Measurements from ENCODE around the gene SLC16A13. TPM values are rescaled to one million over a fixed set of nuclear protein-coding genes. Genes with fewer than 3 reads are reported as not detected.

Gene SLC16A13
- total RNA-seq, 1 experiment from 2014 or later, result 11.7 TPM

- peaks cover 22% of the 10 kb centered on the region for H3K4me1 ChIP-seq (ENCODE audit: insufficient read depth, low read length, poor library complexity, severe bottlenecking)
- intact Hi-C loops (cut with micrococcal nuclease; ENCODE audit: unreplicated experiment), result no loop called here
- POLR2A ChIA-PET (ENCODE audit: low non-redundant PET), result no interaction called here
- H3K27ac ChIP-seq (ENCODE audit: low read depth, low read length, poor library complexity, severe bottlenecking), result no peak overlapping the region
- H3K9me3 ChIP-seq (ENCODE audit: low read depth, low read length, poor library complexity, severe bottlenecking), result no peaks in the 10 kb centered on the region
- CTCF ChIA-PET, result no interaction called here
- no peaks in the 10 kb centered on the region for H3K27me3 ChIP-seq (replicated peaks; ENCODE audit: insufficient read depth, low read depth, low read length, poor library complexity)
- no TSS peak for BruUV-seq (replicated peaks)
- no peaks in the 10 kb centered on the region for H3K36me3 ChIP-seq (ENCODE audit: insufficient read depth, low read length, poor library complexity, severe bottlenecking)
- no peak for DNase-seq (ENCODE audit: low spot score)
- TF ChIP-seq CTCF (conservative IDR thresholded peaks at IDR 0.05; ENCODE audit: low read depth, low read length) (no peak), EZH2 (IDR thresholded peaks at IDR 0.05; ENCODE audit: borderline replicate concordance, low read depth, low read length, poor library complexity, severe bottlenecking) (no peak)
- no peak overlapping the region for H3K4me3 ChIP-seq (ENCODE audit: low read depth, low read length, poor library complexity, severe bottlenecking)
Measured at GRCh38 chr17:7010523-7010922, 25.3 kb upstream of the SLC16A13 start.

DNA sequence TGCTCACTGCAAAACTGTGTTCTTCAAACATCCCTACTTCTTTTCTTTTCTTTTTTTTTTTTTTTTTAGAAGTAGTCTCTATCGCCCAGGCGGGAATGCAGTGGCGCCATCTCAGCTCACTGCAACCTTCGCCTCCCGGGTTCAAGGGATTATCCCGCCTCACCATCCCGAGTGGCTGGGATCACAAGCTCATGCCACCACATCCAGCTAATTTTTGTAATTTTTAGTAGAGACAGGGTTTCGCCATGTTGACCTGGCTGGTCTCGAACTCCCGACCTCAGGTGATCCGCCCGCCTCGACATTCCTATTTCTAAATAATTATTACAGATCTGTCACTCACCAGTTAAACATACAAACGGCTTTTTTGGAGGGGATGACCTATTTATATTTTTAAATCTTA lies 24.4 kb upstream of the SLC16A13 start:
- POLR2A ChIA-PET (ENCODE audit: low non-redundant PET), result no interaction called here
- peak overlapping the region; percentile 72 for H3K4me3 ChIP-seq (ENCODE audit: low read depth, low read length, poor library complexity, severe bottlenecking)
- TF ChIP-seq CTCF (conservative IDR thresholded peaks at IDR 0.05; ENCODE audit: low read depth, low read length), result no peak
- TF ChIP-seq EZH2 (IDR thresholded peaks at IDR 0.05; ENCODE audit: borderline replicate concordance, low read depth, low read length, poor library complexity, severe bottlenecking), result no peak
- H3K27ac ChIP-seq (ENCODE audit: low read depth, low read length, poor library complexity, severe bottlenecking), result no peak overlapping the region
- no peaks in the 10 kb centered on the region for H3K9me3 ChIP-seq (ENCODE audit: low read depth, low read length, poor library complexity, severe bottlenecking)
- H3K27me3 ChIP-seq (replicated peaks; ENCODE audit: insufficient read depth, low read depth, low read length, poor library complexity), result no peaks in the 10 kb centered on the region
- no peak for DNase-seq (ENCODE audit: low spot score)
- CTCF ChIA-PET, result no interaction called here
- no peaks in the 10 kb centered on the region for H3K36me3 ChIP-seq (ENCODE audit: insufficient read depth, low read length, poor library complexity, severe bottlenecking)
- H3K4me1 ChIP-seq (ENCODE audit: insufficient read depth, low read length, poor library complexity, severe bottlenecking), result peaks cover 29% of the 10 kb centered on the region
- no TSS peak for BruUV-seq (replicated peaks)
- intact Hi-C loops (cut with micrococcal nuclease; ENCODE audit: unreplicated experiment), result no loop called here

GRCh38 chr17:7011942-7012254 lies 23.9 kb upstream of the SLC16A13 start:
- no peaks in the 10 kb centered on the region for H3K27me3 ChIP-seq (replicated peaks; ENCODE audit: insufficient read depth, low read depth, low read length, poor library complexity)
- H3K4me1 ChIP-seq (ENCODE audit: insufficient read depth, low read length, poor library complexity, severe bottlenecking), result peaks cover 29% of the 10 kb centered on the region
- H3K4me3 ChIP-seq (ENCODE audit: low read depth, low read length, poor library complexity, severe bottlenecking), result peak overlapping the region; percentile 72
- ChIA-PET POLR2A (ENCODE audit: low non-redundant PET) (interaction anchor here (0.5 kb wide), 1 partner anchor 361 kb away, joined by 3 read pairs; the partner anchor contains the start of gene MED31), CTCF (interaction anchor here (0.6 kb wide), 2 partner anchors 20 to 1106 kb away, joined by 3 read pairs; no protein-coding TSS in a partner anchor)
- TF ChIP-seq CTCF (conservative IDR thresholded peaks at IDR 0.05; ENCODE audit: low read depth, low read length) (no peak), EZH2 (IDR thresholded peaks at IDR 0.05; ENCODE audit: borderline replicate concordance, low read depth, low read length, poor library complexity, severe bottlenecking) (no peak)
- peak overlapping the region; percentile 99 for H3K27ac ChIP-seq (ENCODE audit: low read depth, low read length, poor library complexity, severe bottlenecking)
- intact Hi-C loops (cut with micrococcal nuclease; ENCODE audit: unreplicated experiment), result no loop called here
- BruUV-seq (replicated peaks), result TSS peak; percentile 81
- H3K36me3 ChIP-seq (ENCODE audit: insufficient read depth, low read length, poor library complexity, severe bottlenecking), result no peaks in the 10 kb centered on the region
- no peak for DNase-seq (ENCODE audit: low spot score)
- H3K9me3 ChIP-seq (ENCODE audit: low read depth, low read length, poor library complexity, severe bottlenecking), result no peaks in the 10 kb centered on the region
